Rectal smooth muscle tissue (tissue), 1 donor: ENCODE measurements around the gene NEB.
"Not testable (repeated sequence)": the region's sequence is repeated elsewhere in the genome, so short reads cannot be mapped to it uniquely, and the experiment has no call there.

Experiments used
- H3K27ac ChIP-seq: one replicate; pipeline ENCODE4 v1.7.0; 2013; ENCODE audit warnings: low read depth, low read length, inconsistent platforms
- H3K27me3 ChIP-seq: one replicate; pipeline ENCODE4 v1.7.0; 2013; ENCODE audit warnings: low read length; ENCODE audit not compliant: control insufficient read depth, insufficient read depth
- H3K36me3 ChIP-seq: one replicate; pipeline ENCODE4 v1.7.0; 2013; ENCODE audit warnings: low read length; ENCODE audit not compliant: control insufficient read depth, insufficient read depth
- H3K4me1 ChIP-seq: one replicate; pipeline ENCODE4 v1.7.0; 2013; ENCODE audit warnings: low read length; ENCODE audit not compliant: control insufficient read depth, insufficient read depth
- H3K4me3 ChIP-seq: one replicate; pipeline ENCODE4 v1.7.0; 2013; ENCODE audit warnings: low read length
- H3K9ac ChIP-seq: one replicate; pipeline ENCODE4 v1.7.0; 2013; ENCODE audit warnings: low read length

The NEB gene

DNA sequence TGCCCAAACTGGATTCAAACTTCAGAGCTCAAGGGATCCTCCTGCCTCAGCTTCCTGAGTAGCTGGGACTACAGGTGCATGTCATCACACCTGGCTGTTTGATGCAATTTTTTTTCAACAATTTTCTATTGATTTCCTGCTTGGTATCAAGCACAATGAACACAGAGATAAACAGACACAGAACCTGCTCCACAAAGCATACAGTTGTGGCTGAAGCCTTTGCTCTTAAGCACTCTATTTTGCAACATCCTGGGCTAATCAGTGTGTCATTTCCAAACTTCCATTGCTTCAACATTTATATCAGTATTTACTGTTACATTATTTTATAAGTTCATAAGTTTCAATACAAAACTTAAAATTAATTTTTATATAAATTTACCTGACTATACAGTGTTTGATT lies 79.4 kb downstream of the NEB start:
- H3K4me3 ChIP-seq = no peak overlapping the region
- no peak overlapping the region for H3K27ac ChIP-seq
- H3K27me3 ChIP-seq = no peaks in the 10 kb centered on the region
- no peaks in the 10 kb centered on the region for H3K36me3 ChIP-seq
- H3K4me1 ChIP-seq = no peaks in the 10 kb centered on the region
- H3K9ac ChIP-seq = no peak overlapping the region

DNA sequence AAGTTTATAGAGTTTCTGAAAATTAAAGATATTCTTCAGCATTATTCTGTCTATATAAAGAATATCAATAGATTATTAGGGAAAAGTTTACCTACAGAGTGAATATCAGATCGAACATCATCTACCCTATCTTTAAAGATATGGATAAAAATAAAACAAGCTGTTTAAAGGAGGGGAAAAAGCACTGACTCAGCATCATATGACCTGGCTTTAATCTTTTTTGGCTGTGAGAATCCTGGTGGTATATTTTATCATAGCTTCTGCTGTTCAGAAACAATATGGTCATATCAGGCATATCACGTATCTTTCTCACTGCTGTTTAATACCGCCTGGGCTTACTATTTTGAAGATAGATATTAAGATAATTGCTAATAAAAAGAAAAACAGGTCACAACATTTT lies 80.2 kb downstream of the NEB start:
- Histone ChIP-seq H3K4me3 (no peak overlapping the region), H3K27me3 (no peaks in the 10 kb centered on the region), H3K9ac (no peak overlapping the region), H3K4me1 (no peaks in the 10 kb centered on the region), H3K27ac (no peak overlapping the region), H3K36me3 (no peaks in the 10 kb centered on the region)

DNA sequence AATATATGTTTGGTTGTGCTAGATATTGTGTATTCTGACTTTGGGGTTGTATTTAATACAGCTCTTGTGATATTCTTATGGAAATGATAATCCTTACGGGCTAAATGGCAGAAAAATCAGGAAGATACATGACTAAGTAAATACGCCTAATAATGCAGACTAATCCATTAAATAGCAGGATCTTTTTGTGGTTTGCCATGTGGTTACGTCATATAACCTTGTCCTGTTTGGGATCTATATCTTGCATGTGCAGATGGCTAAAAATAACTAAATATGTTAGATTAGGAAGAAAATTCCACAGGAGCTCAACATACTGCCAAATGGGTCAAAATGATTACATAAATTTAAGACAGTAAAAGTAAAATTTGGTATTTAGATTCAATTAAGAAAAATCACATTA lies 83.0 kb downstream of the NEB start:
- Histone ChIP-seq H3K4me1 (no peaks in the 10 kb centered on the region), H3K36me3 (no peaks in the 10 kb centered on the region), H3K9ac (no peak overlapping the region), H3K4me3 (no peak overlapping the region), H3K27ac (no peak overlapping the region), H3K27me3 (no peaks in the 10 kb centered on the region)

DNA sequence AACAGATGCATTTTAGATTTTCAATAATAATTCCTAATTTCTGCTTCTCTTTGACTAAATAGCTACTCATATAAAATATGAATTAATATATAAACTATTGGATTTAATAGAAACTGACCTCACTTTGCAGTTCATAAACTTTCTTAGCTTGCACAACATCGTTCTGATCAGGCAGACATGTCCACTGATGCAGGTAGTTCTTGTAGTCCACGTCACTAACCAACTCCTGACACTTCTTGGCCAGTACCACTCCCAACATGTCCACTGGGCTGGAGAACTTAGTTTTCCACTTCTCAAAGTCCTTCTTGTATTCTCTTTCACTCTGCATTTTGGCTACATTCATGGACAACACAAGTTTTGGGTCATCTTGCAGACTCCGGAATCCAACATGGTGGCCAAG lies 83.8 kb downstream of the NEB start:
- H3K4me3 ChIP-seq = no peak overlapping the region
- no peak overlapping the region for H3K9ac ChIP-seq
- no peaks in the 10 kb centered on the region for H3K36me3 ChIP-seq
- no peaks in the 10 kb centered on the region for H3K27me3 ChIP-seq
- no peaks in the 10 kb centered on the region for H3K4me1 ChIP-seq
- no peak overlapping the region for H3K27ac ChIP-seq

DNA sequence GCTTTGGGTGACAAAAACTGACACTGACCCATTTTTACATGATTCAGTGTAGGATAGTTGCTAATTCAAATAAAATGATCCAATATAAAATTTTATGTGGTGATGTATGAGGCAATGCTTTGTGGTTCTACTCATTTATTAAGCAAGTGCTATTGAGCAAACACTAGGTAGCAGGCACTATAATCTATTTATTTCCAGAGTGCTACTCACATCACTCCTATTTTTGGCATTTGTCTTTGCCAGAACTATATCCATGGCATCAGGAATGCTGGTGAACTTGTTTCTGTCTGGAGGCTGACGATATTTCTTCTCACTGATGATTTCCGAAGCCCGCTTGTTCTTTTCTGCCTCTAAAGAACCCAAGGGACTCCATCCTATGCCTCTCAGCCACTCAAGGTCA lies 84.3 kb downstream of the NEB start:
- H3K4me1 ChIP-seq = no peaks in the 10 kb centered on the region
- H3K27ac ChIP-seq = no peak overlapping the region
- H3K36me3 ChIP-seq = no peaks in the 10 kb centered on the region

DNA sequence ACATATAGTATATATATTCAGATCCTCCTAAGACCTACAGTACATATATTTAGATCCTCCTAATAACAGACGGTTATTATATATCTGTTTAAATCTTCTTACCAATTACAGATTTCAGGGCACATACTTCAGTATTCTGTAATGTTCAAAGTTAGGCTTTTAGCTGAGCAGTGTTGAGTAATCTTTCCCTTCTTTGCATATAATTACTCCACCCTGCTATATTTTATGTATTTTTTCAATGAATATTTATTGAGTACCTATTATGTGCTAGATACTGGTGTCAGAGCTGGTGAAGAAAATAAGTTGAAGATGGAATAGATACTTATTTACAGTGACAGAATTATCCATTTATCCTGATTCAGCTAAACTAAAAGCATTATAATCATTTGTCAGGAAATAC lies 84.9 kb downstream of the NEB start:
- H3K27ac ChIP-seq = no peak overlapping the region

More for the DNA sequence above, 84.3 kb downstream of the NEB start:
- no peaks in the 10 kb centered on the region for H3K27me3 ChIP-seq
- H3K4me3 ChIP-seq = no peak overlapping the region
- H3K9ac ChIP-seq = no peak overlapping the region

DNA sequence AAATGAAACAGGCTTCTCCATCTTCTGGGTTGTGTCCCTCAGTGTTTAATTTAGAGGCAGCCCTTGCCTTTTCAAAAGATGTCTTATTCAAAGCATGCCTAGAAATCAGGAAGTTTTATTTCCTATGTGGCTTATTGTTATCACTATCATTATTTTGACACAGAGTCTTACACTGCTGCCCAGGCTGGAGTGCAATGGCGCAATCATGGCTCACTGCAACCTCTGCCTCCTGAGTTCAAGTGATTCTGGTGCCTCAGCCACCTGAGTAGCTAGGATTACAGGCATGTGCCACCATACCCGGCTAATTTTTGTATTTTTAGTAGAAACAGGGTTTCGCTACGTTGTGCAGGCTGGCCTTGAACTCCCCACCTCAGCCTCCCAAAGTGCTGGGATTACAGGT lies 87.8 kb downstream of the NEB start:
- not testable (repeated sequence) for H3K36me3 ChIP-seq, H3K4me1 ChIP-seq, H3K9ac ChIP-seq, H3K27me3 ChIP-seq, H3K27ac ChIP-seq, H3K4me3 ChIP-seq

More for the DNA sequence above, 84.9 kb downstream of the NEB start:
- Histone ChIP-seq H3K9ac (no peak overlapping the region), H3K4me1 (no peaks in the 10 kb centered on the region), H3K4me3 (no peak overlapping the region), H3K27me3 (no peaks in the 10 kb centered on the region), H3K36me3 (no peaks in the 10 kb centered on the region)

DNA sequence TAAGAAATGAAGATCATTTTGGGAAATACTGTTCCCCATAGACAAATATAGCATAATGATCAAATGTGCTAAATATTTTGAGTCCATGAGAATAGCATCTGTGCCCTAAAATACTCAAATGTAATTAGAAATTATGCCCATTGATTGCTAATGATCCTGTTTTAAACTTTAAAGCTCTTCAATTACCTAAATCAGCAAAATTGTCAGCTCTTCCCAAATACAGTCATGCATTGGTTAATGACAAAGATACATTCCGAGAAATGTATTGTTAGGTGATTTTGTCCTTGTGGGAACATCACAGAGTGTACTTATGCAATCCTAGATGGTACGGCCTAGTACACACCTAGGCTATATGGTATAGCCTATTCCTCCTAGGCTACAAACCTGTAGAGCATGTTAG lies 89.7 kb downstream of the NEB start:
- Histone ChIP-seq H3K27ac (no peak overlapping the region), H3K9ac (no peak overlapping the region), H3K4me1 (no peaks in the 10 kb centered on the region), H3K27me3 (no peaks in the 10 kb centered on the region), H3K4me3 (no peak overlapping the region), H3K36me3 (no peaks in the 10 kb centered on the region)

DNA sequence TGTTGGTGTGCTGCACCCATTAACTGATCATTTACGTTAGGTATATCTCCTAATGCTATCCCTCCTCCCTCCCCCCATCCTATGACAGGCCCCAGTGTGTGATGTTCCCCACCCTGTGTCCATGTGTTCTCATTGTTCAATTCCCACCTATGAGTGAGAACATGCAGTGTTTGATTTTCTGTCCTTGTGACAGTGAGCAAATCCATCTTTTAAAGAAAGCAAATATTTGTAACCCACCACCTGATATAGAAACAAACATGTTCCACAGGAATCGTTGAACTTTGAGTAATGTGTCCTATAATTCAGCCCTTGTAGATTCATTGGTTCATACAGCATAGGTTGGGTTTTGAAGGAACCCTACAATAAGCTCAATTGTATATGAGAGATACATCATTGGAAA lies 92.4 kb downstream of the NEB start:
- H3K27me3 ChIP-seq, H3K9ac ChIP-seq, H3K36me3 ChIP-seq, H3K4me1 ChIP-seq, H3K4me3 ChIP-seq, H3K27ac ChIP-seq: not testable (repeated sequence)

DNA sequence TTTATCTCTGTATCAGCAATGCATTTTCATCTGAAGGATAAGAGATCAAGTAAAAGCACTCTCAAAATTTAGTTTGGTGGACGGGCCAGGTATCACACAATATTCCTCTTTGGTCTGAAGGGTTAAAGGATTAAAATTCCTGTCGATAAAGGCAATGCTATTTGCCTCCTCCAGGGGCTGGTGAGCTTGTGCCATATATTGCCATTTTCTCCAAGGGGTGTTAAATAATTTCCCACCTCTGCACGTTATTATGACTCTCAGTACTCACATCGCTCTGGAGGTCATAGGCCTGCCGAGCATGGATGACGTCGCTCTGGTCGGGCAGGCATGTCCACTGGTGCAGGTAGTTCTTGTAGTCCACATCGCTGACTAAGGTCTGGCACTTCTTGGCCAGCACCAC lies 94.2 kb downstream of the NEB start:
- H3K9ac ChIP-seq = no peak overlapping the region
- no peaks in the 10 kb centered on the region for H3K36me3 ChIP-seq
- peaks cover 2% of the 10 kb centered on the region for H3K4me1 ChIP-seq
- H3K27ac ChIP-seq = no peak overlapping the region
- no peak overlapping the region for H3K4me3 ChIP-seq
- H3K27me3 ChIP-seq = no peaks in the 10 kb centered on the region

DNA sequence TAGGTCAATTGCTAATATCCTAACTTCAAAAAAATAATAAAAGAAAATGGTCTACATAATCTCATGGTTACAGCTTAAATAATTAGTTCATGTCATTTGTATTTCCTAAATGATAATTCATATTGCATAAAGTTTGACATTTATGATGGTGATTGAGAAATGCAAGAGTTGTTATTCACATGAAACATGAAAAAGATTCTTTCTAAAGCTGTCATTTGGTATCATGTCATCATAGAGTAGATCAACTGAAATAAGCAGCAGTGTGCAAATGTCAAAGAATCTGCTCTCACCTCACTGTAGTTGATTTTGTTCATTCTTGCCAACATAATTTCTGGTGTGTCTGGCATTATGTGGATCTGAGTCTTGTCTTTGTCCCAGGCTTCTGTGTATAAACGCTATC lies 95.3 kb downstream of the NEB start:
- H3K4me3 ChIP-seq = no peak overlapping the region
- no peak overlapping the region for H3K9ac ChIP-seq
- peaks cover 2% of the 10 kb centered on the region for H3K4me1 ChIP-seq
- H3K27ac ChIP-seq = no peak overlapping the region
- no peaks in the 10 kb centered on the region for H3K27me3 ChIP-seq
- no peaks in the 10 kb centered on the region for H3K36me3 ChIP-seq

DNA sequence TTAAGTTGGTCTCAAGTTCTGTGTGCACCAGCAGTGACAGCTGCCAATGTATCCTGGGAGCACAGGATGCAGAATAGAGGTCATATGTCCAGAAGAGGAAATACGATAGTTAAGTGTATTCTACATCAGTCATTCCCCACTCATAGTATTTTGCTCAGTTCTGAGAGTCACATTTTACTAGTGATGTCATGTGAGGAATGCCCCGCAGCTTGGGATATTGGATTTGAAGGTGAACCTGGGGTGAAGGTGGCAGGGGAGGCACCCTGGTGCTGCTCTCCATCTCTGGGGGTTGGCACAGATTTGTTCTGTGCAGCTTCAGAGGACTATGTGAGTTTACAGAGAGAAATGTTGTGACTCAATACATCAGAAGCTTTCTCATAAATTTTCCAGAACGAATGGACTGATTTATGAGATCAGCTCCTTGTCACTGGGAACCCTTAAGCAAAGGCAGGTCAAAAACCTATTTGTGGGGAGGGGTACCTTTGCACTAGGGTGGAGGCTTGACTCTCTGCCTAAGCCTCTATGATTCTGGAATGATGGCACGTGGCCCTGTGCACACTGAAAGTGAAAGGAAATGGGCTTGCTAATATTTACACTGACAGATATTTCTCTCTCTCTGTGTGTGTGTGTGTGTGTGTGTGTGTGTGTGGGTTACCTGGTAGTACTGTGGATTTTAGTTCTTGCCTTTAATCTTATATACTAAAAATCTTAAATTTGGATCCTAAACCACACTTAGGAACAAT lies 95.9 kb downstream of the NEB start:
- H3K27me3 ChIP-seq = no peaks in the 10 kb centered on the region
- no peaks in the 10 kb centered on the region for H3K36me3 ChIP-seq
- no peak overlapping the region for H3K27ac ChIP-seq
- H3K4me3 ChIP-seq = no peak overlapping the region
- H3K4me1 ChIP-seq = peaks cover 2% of the 10 kb centered on the region
- H3K9ac ChIP-seq = no peak overlapping the region

DNA sequence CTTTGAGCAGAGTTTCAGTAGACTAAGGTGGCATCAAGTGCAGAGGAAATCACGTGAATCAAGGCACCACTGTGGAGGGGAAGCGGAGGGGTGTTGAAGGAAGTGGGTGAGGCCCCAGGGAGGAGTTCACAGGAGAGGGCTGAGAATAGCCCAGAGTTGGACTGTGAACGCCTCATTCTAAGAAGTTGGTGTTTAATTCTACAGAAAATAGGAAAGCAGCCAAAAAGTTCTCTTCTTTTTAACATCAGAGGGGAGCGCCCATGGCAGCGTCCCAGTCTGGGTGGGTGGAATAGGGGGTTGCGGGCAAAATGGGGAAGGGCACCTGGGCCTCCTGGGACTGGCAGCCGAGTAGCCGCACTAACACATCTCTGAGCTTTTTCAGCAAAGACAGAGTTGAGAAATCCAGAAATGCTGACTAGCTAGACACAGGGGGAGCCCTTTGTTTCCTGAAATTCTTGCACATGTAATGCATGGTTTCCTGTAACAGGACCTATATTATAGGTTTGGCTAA lies 97.0 kb downstream of the NEB start:
- peaks cover 2% of the 10 kb centered on the region for H3K4me1 ChIP-seq
- H3K27ac ChIP-seq = no peak overlapping the region
- H3K4me3 ChIP-seq = no peak overlapping the region
- H3K27me3 ChIP-seq = no peaks in the 10 kb centered on the region
- no peak overlapping the region for H3K9ac ChIP-seq
- no peaks in the 10 kb centered on the region for H3K36me3 ChIP-seq
